ENCODE measurements around the gene PLPP1. TPM values are rescaled to one million over a fixed set of nuclear protein-coding genes. Genes with fewer than 3 reads are reported as not detected.

Gene PLPP1
- total and polyA plus RNA-seq, 2 of the 13 experiments (the other 11 are each of a cell fraction or from before 2014, with no cell fraction given), result 7.3 to 12.1 TPM

GRCh38 chr5:55385846-55386245 lies 148.9 kb downstream of the PLPP1 start:
- intact Hi-C loops (cut with micrococcal nuclease; ENCODE audit: unreplicated experiment) (no loop called here), in situ Hi-C loops (cut with HindIII; ENCODE audit: extremely low pct_ligation_motif_present, low pct_unique_long_range_greater_than_20kb) (no loop called here)
- FAIRE-seq, result no peak

More at GRCh38 chr5:55385846-55386245, 148.9 kb downstream of the PLPP1 start:
- Histone ChIP-seq H3K36me3 (replicated peaks in 1 of 2; ENCODE audit: control insufficient read depth in 1 of 2, insufficient read depth in 2 of 2, low read length in 2 of 2) (peaks cover 3 to 41% of the 10 kb centered on the region in 2 experiments), H3K9me3 (ENCODE audit: low read length) (peaks cover 5% of the 10 kb centered on the region), H3K27me3 (ENCODE audit: control insufficient read depth in 1 of 2, insufficient read depth in 2 of 2, low read length in 2 of 2) (no peaks in the 10 kb centered on the region), H3K4me2 (ENCODE audit: low read depth, low read length) (no peak overlapping the region), H3K27ac (ENCODE audit: extremely low read length, insufficient read depth, low read length) (no peak overlapping the region), H2AFZ (ENCODE audit: low read length) (no peak overlapping the region), H3K9ac (ENCODE audit: insufficient read depth, low read depth, low read length) (no peak overlapping the region), H4K20me1 (ENCODE audit: insufficient read depth, low read length) (no peaks in the 10 kb centered on the region), H3K4me1 (ENCODE audit: insufficient read depth, low read length) (peaks cover under 1% of the 10 kb centered on the region; the same call in 1 of the 2 replicates), H3K79me2 (ENCODE audit: insufficient read depth, low read length) (no peaks in the 10 kb centered on the region), H3K4me3 (replicated peaks in 1 of 3; ENCODE audit: insufficient read depth in 1 of 3, low read depth in 2 of 3, low read length in 3 of 3) (no peak overlapping the region)
- DNase-seq (ENCODE audit: low spot score) (no peak), ATAC-seq (no peak)
- 96% methylated on average over 3 of the region's 3 CpGs for WGBS (ENCODE audit: low lambda C conversion rate)
- BruUV-seq (replicated peaks), result no TSS peak
- ChIA-PET CTCF (ENCODE audit: low intra/inter-chr PET ratio, low total read pairs) (no interaction called here), POLR2A (no interaction called here)
- no peak for TF ChIP-seq CREB1 (IDR thresholded peaks at IDR 0.05)
- no peak for TF ChIP-seq CREB1 (CRISPR knock-in tag; IDR thresholded peaks at IDR 0.05)
- TF ChIP-seq, protein P1, sequence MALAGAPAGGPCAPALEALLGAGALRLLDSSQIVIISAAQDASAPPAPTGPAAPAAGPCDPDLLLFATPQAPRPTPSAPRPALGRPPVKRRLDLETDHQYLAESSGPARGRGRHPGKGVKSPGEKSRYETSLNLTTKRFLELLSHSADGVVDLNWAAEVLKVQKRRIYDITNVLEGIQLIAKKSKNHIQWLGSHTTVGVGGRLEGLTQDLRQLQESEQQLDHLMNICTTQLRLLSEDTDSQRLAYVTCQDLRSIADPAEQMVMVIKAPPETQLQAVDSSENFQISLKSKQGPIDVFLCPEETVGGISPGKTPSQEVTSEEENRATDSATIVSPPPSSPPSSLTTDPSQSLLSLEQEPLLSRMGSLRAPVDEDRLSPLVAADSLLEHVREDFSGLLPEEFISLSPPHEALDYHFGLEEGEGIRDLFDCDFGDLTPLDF (CRISPR knock-in tag; IDR thresholded peaks at IDR 0.05), result no peak
- no peak for TF ChIP-seq FLYWCH1 (CRISPR knock-in tag; IDR thresholded peaks at IDR 0.05)
- TF ChIP-seq ZNF484 (CRISPR knock-in tag; IDR thresholded peaks at IDR 0.05; ENCODE audit: borderline replicate concordance, low read depth), result no peak
- no peak for TF ChIP-seq CEBPG (CRISPR knock-in tag; IDR thresholded peaks at IDR 0.05)
- TF ChIP-seq RFXAP (CRISPR knock-in tag; IDR thresholded peaks at IDR 0.05; ENCODE audit: borderline replicate concordance), result no peak
- TF ChIP-seq, protein P2, sequence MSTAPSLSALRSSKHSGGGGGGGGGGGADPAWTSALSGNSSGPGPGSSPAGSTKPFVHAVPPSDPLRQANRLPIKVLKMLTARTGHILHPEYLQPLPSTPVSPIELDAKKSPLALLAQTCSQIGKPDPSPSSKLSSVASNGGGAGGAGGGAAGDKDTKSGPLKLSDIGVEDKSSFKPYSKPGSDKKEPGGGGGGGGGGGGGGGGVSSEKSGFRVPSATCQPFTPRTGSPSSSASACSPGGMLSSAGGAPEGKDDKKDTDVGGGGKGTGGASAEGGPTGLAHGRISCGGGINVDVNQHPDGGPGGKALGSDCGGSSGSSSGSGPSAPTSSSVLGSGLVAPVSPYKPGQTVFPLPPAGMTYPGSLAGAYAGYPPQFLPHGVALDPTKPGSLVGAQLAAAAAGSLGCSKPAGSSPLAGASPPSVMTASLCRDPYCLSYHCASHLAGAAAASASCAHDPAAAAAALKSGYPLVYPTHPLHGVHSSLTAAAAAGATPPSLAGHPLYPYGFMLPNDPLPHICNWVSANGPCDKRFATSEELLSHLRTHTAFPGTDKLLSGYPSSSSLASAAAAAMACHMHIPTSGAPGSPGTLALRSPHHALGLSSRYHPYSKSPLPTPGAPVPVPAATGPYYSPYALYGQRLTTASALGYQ (CRISPR knock-in tag; IDR thresholded peaks at IDR 0.05), result no peak

Measured in HepG2 (cell line).